Pulmonary artery endothelial cell (primary cell): ENCODE results near the gene TBXT. TPM values are rescaled to one million over a fixed set of nuclear protein-coding genes. Genes with fewer than 3 reads are reported as not detected.
"Not testable (repeated sequence)": the region's sequence is repeated elsewhere in the genome, so short reads cannot be mapped to it uniquely, and the experiment has no call there.

Source experiments
- DNase-seq: peaks from one replicate; pipeline ENCODE4 v3.0.0-alpha.2; 2011; ENCODE audit warnings: low read depth, low spot score
- total RNA-seq: library from RNA; depleted of rRNA; stranded (reverse); fragments of >200 nt; gene quantifications from 2 replicates; pipeline ENCODE4 v1.2.3, GENCODE V29; 2014

The TBXT gene
- total RNA-seq, 1 donor from 2014 or later, result not detected

- no peak for DNase-seq
These were observed 4.9 kb upstream of the TBXT start for GRCh38 chr6:166172546-166172945.

- no peak for DNase-seq
These were observed 2.1 kb upstream of the TBXT start for GRCh38 chr6:166169549-166170421.

GRCh38 chr6:166168616-166169548 lies 1.2 kb upstream of the TBXT start:
- no peak for DNase-seq

GRCh38 chr6:166167258-166167731 lies 356 bp downstream of the TBXT start:
- no peak for DNase-seq

GRCh38 chr6:166166314-166167257 lies 1.1 kb downstream of the TBXT start:
- DNase-seq, result no peak

- no peak for DNase-seq
These were observed 1.9 kb downstream of the TBXT start for GRCh38 chr6:166165558-166166313.

- DNase-seq, result no peak
These were observed 4.9 kb downstream of the TBXT start for GRCh38 chr6:166162599-166163342.

GRCh38 chr6:166157930-166158617 lies 9.6 kb downstream of the TBXT start:
- DNase-seq, result no peak

GRCh38 chr6:166156942-166157341 lies 10.7 kb downstream of the TBXT start:
- DNase-seq, result no peak

- DNase-seq, result no peak
These were observed 13.7 kb downstream of the TBXT start for GRCh38 chr6:166153966-166154365.

- DNase-seq, result no peak
These were observed 15.0 kb downstream of the TBXT start for GRCh38 chr6:166152660-166153059.

- DNase-seq, result no peak
These were observed 15.9 kb downstream of the TBXT start for GRCh38 chr6:166151798-166152197.

GRCh38 chr6:166145751-166146150 lies 21.9 kb downstream of the TBXT start:
- DNase-seq, result no peak

GRCh38 chr6:166143011-166143410 lies 24.6 kb downstream of the TBXT start:
- no peak for DNase-seq

- DNase-seq, result no peak
These were observed 39.8 kb downstream of the TBXT start for GRCh38 chr6:166127624-166128472.

GRCh38 chr6:166123115-166123514 lies 44.5 kb downstream of the TBXT start:
- not testable (repeated sequence) for DNase-seq

GRCh38 chr6:166121726-166122125 lies 45.9 kb downstream of the TBXT start:
- no peak for DNase-seq
